SK-N-SH treated with all-trans-retinoic acid at 6 μM for 48 hours (cell line): ENCODE data around the gene ANKRD28.

Experiments used
- ATAC-seq: fragments of 200-7000 bp; cut with Tn5 transposase; 3 replicates; pipeline ENCODE4 v1.9.1; 2020; ENCODE audit warnings: mild to moderate bottlenecking, moderate library complexity
- BACH2 ChIP-seq: fragments of 250-450 bp; sonication (Bioruptor Pico); IDR thresholded peaks from 2 replicates; pipeline ENCODE4 v1.9.0; 2021; ENCODE audit warnings: mild to moderate bottlenecking, borderline replicate concordance
- CSDC2 ChIP-seq: fragments of 250-450 bp; sonication (Bioruptor Pico); IDR thresholded peaks from 2 replicates; pipeline ENCODE4 v1.5.0; 2020; ENCODE audit warnings: mild to moderate bottlenecking, moderate library complexity
- ESRRG ChIP-seq: fragments of 250-450 bp; sonication (Bioruptor Pico); IDR thresholded peaks from 2 replicates; pipeline ENCODE4 v1.6.1; 2021; ENCODE audit warnings: mild to moderate bottlenecking
- GLIS3 ChIP-seq: fragments of 250-450 bp; sonication (Bioruptor Pico); IDR thresholded peaks from 2 replicates; pipeline ENCODE4 v1.5.0; 2020; ENCODE audit warnings: mild to moderate bottlenecking, moderate library complexity
- OSR1 ChIP-seq: fragments of 250-450 bp; sonication (Bioruptor Pico); IDR thresholded peaks from 2 replicates; pipeline ENCODE4 v1.8.0; 2022; ENCODE audit warnings: moderate library complexity, mild to moderate bottlenecking, inconsistent platforms
- PPARA ChIP-seq: fragments of 250-450 bp; sonication (Bioruptor Pico); IDR thresholded peaks from 2 replicates; pipeline ENCODE4 v1.5.0; 2020; ENCODE audit warnings: mild to moderate bottlenecking, borderline replicate concordance
- RARB ChIP-seq: fragments of 250-450 bp; sonication (Bioruptor Pico); IDR thresholded peaks from 2 replicates; pipeline ENCODE4 v1.8.0; 2021; ENCODE audit warnings: mild to moderate bottlenecking, moderate library complexity
- TCF4 ChIP-seq: fragments of 250-450 bp; sonication (Bioruptor Pico); IDR thresholded peaks from 2 replicates; pipeline ENCODE4 v1.8.0; 2021; ENCODE audit warnings: mild to moderate bottlenecking, moderate library complexity, borderline replicate concordance
- ZC3H10 ChIP-seq: fragments of 250-450 bp; sonication (Bioruptor Pico); IDR thresholded peaks from 2 replicates; pipeline ENCODE4 v1.5.1; 2021; ENCODE audit warnings: mild to moderate bottlenecking, moderate library complexity
- ZNF565 ChIP-seq: fragments of 450-650 bp; formaldehyde crosslinking; conservative IDR thresholded peaks from 2 replicates; pipeline ENCODE4 v1.5.0; 2020; ENCODE audit warnings: low read depth, mild to moderate bottlenecking, moderate library complexity
- ZNF8 ChIP-seq: fragments of 450-650 bp; formaldehyde crosslinking; IDR thresholded peaks from 2 replicates; pipeline ENCODE4 v1.5.0; 2020; ENCODE audit warnings: mild to moderate bottlenecking, moderate library complexity
- TF ChIP-seq, protein P1 (sequence below): fragments of 250-450 bp; sonication (Bioruptor Pico); IDR thresholded peaks from 2 replicates; pipeline ENCODE4 v1.8.0; 2020; ENCODE audit warnings: mild to moderate bottlenecking, moderate library complexity, borderline replicate concordance
- TF ChIP-seq, protein P2 (sequence below): fragments of 250-450 bp; sonication (Bioruptor Pico); IDR thresholded peaks from 2 replicates; pipeline ENCODE4 v1.5.1; 2020; ENCODE audit warnings: low read depth, mild to moderate bottlenecking, moderate library complexity
- TF ChIP-seq, protein P3 (sequence below): fragments of 250-450 bp; sonication (Bioruptor Pico); IDR thresholded peaks from 2 replicates; pipeline ENCODE4 v1.8.0; 2021; ENCODE audit warnings: low read depth, mild to moderate bottlenecking, moderate library complexity, borderline replicate concordance
- TF ChIP-seq, protein P4 (sequence below): fragments of 250-450 bp; sonication (Bioruptor Pico); IDR thresholded peaks from 2 replicates; pipeline ENCODE4 v1.5.1; 2021; ENCODE audit warnings: mild to moderate bottlenecking, moderate library complexity
- TF ChIP-seq, protein P5 (sequence below): fragments of 250-450 bp; sonication (Bioruptor Pico); IDR thresholded peaks from 2 replicates; pipeline ENCODE4 v1.5.0; 2020; ENCODE audit warnings: mild to moderate bottlenecking, moderate library complexity

Gene ANKRD28

GRCh38 chr3:15649858-15650257 lies 147.9 kb downstream of the ANKRD28 start:
- TF ChIP-seq TCF4 (CRISPR knock-in tag) (no peak), OSR1 (no peak)
- TF ChIP-seq, protein P1, sequence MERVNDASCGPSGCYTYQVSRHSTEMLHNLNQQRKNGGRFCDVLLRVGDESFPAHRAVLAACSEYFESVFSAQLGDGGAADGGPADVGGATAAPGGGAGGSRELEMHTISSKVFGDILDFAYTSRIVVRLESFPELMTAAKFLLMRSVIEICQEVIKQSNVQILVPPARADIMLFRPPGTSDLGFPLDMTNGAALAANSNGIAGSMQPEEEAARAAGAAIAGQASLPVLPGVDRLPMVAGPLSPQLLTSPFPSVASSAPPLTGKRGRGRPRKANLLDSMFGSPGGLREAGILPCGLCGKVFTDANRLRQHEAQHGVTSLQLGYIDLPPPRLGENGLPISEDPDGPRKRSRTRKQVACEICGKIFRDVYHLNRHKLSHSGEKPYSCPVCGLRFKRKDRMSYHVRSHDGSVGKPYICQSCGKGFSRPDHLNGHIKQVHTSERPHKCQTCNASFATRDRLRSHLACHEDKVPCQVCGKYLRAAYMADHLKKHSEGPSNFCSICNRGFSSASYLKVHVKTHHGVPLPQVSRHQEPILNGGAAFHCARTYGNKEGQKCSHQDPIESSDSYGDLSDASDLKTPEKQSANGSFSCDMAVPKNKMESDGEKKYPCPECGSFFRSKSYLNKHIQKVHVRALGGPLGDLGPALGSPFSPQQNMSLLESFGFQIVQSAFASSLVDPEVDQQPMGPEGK (CRISPR knock-in tag) = no peak
- no peak for ATAC-seq

DNA sequence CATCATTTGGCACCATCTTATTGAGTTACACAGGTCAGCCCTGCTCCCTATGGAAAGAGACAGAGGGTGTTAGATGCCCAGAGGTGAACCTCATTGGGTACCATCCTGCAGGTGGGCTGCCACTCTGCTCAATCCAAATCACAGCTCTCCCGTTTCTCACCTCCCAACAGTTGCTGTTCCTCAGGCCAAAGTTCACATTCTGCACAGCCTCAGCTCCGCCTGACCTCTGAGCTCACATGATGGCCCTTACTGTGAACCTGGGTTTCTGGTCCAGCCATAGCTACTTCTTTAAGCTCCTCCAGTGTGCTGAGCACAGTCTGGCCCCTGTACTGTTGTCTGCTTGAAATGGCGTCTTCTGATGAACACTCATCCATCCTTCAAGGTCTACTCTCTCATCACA lies 148.4 kb downstream of the ANKRD28 start:
- ATAC-seq = no peak
- TF ChIP-seq BACH2 (CRISPR knock-in tag) = no peak
- no peak for TF ChIP-seq PPARA (CRISPR knock-in tag)
- TF ChIP-seq, protein P2, sequence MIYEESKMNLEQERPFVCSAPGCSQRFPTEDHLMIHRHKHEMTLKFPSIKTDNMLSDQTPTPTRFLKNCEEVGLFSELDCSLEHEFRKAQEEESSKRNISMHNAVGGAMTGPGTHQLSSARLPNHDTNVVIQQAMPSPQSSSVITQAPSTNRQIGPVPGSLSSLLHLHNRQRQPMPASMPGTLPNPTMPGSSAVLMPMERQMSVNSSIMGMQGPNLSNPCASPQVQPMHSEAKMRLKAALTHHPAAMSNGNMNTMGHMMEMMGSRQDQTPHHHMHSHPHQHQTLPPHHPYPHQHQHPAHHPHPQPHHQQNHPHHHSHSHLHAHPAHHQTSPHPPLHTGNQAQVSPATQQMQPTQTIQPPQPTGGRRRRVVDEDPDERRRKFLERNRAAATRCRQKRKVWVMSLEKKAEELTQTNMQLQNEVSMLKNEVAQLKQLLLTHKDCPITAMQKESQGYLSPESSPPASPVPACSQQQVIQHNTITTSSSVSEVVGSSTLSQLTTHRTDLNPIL (CRISPR knock-in tag) = no peak
- TF ChIP-seq, protein P3, sequence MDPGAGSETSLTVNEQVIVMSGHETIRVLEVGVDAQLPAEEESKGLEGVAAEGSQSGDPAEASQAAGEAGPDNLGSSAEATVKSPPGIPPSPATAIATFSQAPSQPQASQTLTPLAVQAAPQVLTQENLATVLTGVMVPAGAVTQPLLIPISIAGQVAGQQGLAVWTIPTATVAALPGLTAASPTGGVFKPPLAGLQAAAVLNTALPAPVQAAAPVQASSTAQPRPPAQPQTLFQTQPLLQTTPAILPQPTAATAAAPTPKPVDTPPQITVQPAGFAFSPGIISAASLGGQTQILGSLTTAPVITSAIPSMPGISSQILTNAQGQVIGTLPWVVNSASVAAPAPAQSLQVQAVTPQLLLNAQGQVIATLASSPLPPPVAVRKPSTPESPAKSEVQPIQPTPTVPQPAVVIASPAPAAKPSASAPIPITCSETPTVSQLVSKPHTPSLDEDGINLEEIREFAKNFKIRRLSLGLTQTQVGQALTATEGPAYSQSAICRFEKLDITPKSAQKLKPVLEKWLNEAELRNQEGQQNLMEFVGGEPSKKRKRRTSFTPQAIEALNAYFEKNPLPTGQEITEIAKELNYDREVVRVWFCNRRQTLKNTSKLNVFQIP (CRISPR knock-in tag) = no peak
- TF ChIP-seq GLIS3 (CRISPR knock-in tag) = no peak
- TF ChIP-seq ZNF8 (CRISPR knock-in tag) = no peak
- TF ChIP-seq, protein P4, sequence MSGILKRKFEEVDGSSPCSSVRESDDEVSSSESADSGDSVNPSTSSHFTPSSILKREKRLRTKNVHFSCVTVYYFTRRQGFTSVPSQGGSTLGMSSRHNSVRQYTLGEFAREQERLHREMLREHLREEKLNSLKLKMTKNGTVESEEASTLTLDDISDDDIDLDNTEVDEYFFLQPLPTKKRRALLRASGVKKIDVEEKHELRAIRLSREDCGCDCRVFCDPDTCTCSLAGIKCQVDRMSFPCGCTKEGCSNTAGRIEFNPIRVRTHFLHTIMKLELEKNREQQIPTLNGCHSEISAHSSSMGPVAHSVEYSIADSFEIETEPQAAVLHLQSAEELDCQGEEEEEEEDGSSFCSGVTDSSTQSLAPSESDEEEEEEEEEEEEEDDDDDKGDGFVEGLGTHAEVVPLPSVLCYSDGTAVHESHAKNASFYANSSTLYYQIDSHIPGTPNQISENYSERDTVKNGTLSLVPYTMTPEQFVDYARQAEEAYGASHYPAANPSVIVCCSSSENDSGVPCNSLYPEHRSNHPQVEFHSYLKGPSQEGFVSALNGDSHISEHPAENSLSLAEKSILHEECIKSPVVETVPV (CRISPR knock-in tag) = no peak
- no peak for TF ChIP-seq RARB (CRISPR knock-in tag)
- no peak for TF ChIP-seq ZNF565 (CRISPR knock-in tag)
- TF ChIP-seq CSDC2 (CRISPR knock-in tag) = no peak
- no peak for TF ChIP-seq ESRRG (CRISPR knock-in tag)
- TF ChIP-seq ZC3H10 (CRISPR knock-in tag) = no peak

DNA sequence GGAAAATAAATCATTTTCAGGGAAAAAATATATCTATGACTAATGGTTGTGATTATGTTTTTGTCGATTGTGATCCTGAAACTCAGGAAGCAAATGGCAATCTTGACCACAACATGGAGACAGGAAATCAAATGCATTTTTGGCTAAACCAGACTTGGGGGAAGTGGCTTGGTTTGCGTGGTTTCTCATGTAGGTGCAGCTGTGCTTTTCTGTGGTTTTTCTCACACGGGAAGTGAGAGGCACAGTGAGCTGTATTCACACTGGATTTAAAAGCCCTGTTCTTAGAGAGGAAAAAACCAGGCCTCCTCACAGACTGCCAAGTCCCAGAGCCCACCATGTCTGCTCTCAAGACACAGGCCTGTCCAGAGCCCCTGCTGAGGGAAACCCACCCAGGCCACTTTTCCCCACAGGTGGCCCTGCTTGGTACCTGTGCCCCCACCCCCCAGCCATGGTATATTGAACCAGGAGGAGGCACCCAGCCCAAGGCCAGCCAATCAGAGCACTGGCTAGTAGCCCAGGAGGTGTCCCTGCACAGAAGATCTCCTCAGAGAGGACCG lies 150.1 kb downstream of the ANKRD28 start:
- peak; percentile 30 for ATAC-seq
- no peak for TF ChIP-seq ESRRG (CRISPR knock-in tag)
- no peak for TF ChIP-seq ZNF565 (CRISPR knock-in tag)
- TF ChIP-seq, protein P5, sequence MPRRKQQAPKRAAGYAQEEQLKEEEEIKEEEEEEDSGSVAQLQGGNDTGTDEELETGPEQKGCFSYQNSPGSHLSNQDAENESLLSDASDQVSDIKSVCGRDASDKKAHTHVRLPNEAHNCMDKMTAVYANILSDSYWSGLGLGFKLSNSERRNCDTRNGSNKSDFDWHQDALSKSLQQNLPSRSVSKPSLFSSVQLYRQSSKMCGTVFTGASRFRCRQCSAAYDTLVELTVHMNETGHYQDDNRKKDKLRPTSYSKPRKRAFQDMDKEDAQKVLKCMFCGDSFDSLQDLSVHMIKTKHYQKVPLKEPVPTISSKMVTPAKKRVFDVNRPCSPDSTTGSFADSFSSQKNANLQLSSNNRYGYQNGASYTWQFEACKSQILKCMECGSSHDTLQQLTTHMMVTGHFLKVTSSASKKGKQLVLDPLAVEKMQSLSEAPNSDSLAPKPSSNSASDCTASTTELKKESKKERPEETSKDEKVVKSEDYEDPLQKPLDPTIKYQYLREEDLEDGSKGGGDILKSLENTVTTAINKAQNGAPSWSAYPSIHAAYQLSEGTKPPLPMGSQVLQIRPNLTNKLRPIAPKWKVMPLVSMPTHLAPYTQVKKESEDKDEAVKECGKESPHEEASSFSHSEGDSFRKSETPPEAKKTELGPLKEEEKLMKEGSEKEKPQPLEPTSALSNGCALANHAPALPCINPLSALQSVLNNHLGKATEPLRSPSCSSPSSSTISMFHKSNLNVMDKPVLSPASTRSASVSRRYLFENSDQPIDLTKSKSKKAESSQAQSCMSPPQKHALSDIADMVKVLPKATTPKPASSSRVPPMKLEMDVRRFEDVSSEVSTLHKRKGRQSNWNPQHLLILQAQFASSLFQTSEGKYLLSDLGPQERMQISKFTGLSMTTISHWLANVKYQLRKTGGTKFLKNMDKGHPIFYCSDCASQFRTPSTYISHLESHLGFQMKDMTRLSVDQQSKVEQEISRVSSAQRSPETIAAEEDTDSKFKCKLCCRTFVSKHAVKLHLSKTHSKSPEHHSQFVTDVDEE = no peak
- TF ChIP-seq, protein P3 (CRISPR knock-in tag) = no peak
